Middle frontal gyrus (tissue), 1 donor: ENCODE measurements around the gene HMX2.
"Not testable (repeated sequence)": the region's sequence is repeated elsewhere in the genome, so short reads cannot be mapped to it uniquely, and the experiment has no call there.

ENCODE experiments used
- DNase-seq: peaks from one replicate; pipeline ENCODE4 v3.0.0-alpha.2; 2015; ENCODE audit warnings: low spot score; ENCODE audit errors: extremely low spot score

HMX2 gene

GRCh38 chr10:123150271-123150985 is 2.5 kb downstream of the HMX2 start:
- DNase-seq, result no peak

GRCh38 chr10:123150986-123151736 is 3.2 kb downstream of the HMX2 start:
- no peak for DNase-seq

GRCh38 chr10:123151737-123152135 is 3.8 kb downstream of the HMX2 start:
- DNase-seq, result no peak

GRCh38 chr10:123153486-123154091 is 5.7 kb downstream of the HMX2 start:
- no peak for DNase-seq

- DNase-seq, result peak; percentile 100
Observed at GRCh38 chr10:123154092-123154710, 6.3 kb downstream of the HMX2 start, which contains the start of gene BUB3. TSS of gene BUB3 (plus strand) at chr10:123154402. CDS start at chr10:123154918, 516 bp downstream.

- no peak for DNase-seq
Observed at GRCh38 chr10:123154711-123155505, 7.0 kb downstream of the HMX2 start.

- DNase-seq, result no peak
Observed at GRCh38 chr10:123156078-123156477, 8.1 kb downstream of the HMX2 start.

- no peak for DNase-seq
Observed at GRCh38 chr10:123157210-123157609, 9.3 kb downstream of the HMX2 start.

GRCh38 chr10:123158682-123159081 is 10.7 kb downstream of the HMX2 start:
- no peak for DNase-seq

- DNase-seq, result no peak
Observed at GRCh38 chr10:123160311-123160980, 12.5 kb downstream of the HMX2 start.

- DNase-seq, result no peak
Observed at GRCh38 chr10:123164319-123164718, 16.4 kb downstream of the HMX2 start.

- DNase-seq, result no peak
Observed at GRCh38 chr10:123165445-123166072, 17.6 kb downstream of the HMX2 start.

GRCh38 chr10:123166618-123167017 is 18.7 kb downstream of the HMX2 start:
- DNase-seq, result no peak

GRCh38 chr10:123170961-123171360 is 23.0 kb downstream of the HMX2 start:
- no peak for DNase-seq

GRCh38 chr10:123171616-123172015 is 23.7 kb downstream of the HMX2 start:
- DNase-seq, result not testable (repeated sequence)

- no peak for DNase-seq
Observed at GRCh38 chr10:123175389-123176387, 27.8 kb downstream of the HMX2 start.

GRCh38 chr10:123178390-123178789 is 30.5 kb downstream of the HMX2 start:
- DNase-seq, result not testable (repeated sequence)
